Activated CD4-positive, alpha-beta T cell treated with anti-CD3 and anti-CD28 coated beads, Interleukin-2, amount 50 U/mL, for 24 hours (primary cell): ENCODE results near the gene QRICH1.

Experiments
- DNase-seq, 2 donors: peaks; one replicate each; pipeline ENCODE4 v3.0.0-alpha.2; 2020; ENCODE audit warnings: low read depth in 1 of 2, low spot score in 1 of 2

Gene QRICH1, protein sequence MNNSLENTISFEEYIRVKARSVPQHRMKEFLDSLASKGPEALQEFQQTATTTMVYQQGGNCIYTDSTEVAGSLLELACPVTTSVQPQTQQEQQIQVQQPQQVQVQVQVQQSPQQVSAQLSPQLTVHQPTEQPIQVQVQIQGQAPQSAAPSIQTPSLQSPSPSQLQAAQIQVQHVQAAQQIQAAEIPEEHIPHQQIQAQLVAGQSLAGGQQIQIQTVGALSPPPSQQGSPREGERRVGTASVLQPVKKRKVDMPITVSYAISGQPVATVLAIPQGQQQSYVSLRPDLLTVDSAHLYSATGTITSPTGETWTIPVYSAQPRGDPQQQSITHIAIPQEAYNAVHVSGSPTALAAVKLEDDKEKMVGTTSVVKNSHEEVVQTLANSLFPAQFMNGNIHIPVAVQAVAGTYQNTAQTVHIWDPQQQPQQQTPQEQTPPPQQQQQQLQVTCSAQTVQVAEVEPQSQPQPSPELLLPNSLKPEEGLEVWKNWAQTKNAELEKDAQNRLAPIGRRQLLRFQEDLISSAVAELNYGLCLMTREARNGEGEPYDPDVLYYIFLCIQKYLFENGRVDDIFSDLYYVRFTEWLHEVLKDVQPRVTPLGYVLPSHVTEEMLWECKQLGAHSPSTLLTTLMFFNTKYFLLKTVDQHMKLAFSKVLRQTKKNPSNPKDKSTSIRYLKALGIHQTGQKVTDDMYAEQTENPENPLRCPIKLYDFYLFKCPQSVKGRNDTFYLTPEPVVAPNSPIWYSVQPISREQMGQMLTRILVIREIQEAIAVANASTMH

DNA sequence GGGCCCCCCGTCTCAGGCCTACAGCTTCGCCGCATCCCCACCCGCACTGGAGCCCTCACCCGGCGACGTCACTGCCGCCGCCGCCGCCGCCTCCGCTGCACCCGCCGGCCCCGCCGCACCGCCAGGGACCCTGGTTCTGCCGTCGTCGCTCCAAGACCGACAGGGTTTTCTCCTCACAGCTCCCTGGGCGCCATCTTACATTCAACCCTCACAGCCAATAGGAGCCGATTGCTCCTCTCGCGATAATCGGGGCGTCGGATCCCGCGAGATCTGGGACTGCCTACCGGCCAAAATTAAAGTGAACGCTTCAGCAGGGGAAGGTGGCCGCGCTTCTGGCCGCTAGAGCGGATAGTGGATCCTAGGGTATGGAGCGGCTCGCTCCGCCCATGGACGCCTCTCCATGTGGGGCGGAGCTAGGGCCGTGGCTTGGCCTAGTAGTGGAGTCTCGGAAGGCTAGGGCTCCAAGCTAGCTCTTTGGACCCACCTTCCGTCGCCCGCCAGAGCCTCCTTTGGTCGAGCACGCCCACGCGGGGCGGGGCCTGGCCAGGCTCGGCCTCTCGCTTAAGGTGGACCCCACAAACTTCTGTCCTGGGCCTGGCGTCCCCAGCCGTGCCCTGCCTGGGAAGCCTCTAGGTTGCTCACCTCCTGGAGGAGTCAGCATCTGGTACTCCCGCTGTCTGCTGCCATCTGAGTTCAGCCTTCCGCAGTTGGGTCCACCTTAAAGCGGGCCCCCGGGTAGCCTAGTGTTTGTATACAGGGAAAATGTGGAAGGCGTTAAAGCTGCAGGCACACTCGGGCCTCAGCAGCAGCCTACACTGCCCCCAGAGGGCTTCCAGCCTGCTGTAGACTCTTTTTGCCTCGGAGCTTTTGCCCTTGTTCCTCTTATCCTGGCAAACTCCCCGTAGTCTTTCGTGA lies at the start of gene QRICH1:
Gene QRICH1 (minus strand): TSS at position 219 of the 915 bp plus-strand sequence. CDS start 17,054 bp downstream, outside the sequence.
- DNase-seq = peak; percentile 90 to 97

DNA sequence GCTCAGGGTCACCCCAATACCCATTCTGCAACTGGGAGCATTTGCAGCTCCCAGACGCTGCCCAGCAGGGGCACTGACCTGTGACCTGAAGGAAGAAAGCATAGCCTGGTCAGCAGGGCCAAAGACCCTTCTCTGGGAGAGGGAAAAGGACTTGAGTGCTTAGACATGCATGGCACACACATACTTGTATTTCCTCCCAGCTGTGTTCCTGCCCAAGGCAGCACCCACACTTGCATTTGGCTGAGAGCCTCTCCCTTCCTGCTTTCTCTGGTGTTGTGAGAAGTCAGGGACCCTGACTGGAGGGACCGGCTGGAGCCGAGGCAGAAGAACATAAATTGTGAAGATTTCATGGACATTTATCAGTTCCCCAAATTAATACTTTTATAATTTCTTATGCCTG lies 46.2 kb upstream of the QRICH1 start:
- DNase-seq = no peak

DNA sequence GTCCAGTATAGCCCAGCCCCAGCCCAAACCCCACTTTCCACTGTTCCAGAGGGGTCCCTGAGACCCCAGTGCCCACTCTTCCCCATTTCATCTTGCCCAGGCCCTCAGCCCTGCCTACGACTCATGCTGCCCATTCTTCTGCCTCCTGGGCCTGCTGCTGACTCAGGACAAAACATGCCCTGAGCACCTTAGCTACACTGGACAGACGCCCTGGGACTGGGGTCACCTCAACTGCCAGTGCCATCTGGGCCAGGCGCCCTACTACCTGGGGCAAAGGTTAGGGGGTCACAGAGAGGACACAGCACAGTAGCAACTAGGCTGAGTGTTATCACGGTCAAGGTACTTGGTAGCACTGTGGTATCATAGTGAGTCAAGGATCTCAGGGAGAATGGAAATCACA lies 41.6 kb upstream of the QRICH1 start:
- no peak for DNase-seq

DNA sequence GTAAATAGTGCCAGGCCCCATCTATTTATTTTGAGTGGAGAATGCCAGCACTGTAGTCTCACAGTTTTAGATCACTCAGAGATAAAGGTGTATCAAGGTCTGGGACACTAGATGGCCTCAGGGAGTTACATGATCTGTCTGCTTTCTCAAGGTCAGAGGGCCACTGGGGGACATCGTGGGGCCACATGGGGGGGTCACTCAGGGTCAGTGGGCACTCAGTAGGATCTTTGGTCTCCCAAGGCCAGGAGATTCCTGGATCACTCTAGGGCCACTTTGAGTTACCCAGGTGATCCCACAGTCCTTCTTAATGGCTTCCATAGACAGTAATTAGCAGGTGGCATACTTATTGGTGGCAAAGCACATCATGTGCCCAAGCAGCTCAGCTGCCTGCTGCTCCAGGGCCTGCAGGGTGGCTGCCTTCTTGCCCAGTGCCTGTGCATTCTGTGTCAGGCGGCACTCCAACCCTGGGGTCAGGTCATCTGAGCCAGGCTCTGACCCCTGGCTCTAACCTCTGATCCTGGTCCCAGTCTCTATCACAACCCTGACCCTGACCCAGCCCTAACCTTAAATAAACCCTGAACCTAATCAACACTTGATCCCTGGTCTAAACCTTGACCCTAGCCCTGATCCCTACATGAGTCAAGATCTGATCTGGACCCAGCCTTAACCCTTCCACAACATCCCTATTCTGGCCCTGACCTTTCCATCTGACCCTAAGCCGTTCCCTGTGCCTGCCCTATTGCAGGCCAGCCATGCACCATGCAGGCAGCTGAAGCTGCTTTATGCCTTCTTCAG lies 40.8 kb upstream of the QRICH1 start:
- no peak for DNase-seq

DNA sequence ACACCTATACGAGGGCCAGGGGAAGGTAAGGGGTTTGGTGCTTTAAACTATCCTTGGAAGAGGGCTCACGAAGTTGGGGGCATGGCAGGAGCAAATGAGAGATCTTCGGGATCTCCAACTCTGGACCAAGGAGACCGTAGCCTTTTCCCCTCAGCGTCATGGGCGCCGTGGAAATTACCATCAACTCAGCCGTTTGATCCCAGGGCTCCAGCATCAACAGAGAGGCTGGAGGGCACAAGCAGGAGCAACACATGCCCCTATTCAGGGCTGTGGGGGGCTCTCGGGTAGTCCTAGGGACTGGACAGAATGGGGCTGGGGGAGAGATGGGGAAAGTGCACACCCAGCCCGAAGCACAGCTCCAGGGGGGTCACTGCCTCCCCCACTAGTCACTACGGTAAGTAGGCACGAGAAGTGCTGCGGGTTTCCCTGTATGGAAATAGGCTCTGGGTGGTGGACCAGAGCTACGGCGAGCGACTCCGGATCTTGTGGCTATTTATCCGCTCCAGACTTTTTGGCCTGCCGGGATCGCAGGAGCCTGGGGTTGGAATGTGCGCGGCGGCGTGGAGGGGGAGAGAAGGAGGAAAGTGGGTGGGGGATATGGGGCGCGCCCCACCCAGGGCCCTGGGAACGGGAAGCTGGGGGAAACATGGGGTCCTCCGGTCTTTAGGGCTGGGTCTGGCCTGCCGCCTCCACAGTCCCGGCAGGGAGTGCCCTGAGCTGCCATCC lies 39.5 kb upstream of the QRICH1 start:
- no peak for DNase-seq

DNA sequence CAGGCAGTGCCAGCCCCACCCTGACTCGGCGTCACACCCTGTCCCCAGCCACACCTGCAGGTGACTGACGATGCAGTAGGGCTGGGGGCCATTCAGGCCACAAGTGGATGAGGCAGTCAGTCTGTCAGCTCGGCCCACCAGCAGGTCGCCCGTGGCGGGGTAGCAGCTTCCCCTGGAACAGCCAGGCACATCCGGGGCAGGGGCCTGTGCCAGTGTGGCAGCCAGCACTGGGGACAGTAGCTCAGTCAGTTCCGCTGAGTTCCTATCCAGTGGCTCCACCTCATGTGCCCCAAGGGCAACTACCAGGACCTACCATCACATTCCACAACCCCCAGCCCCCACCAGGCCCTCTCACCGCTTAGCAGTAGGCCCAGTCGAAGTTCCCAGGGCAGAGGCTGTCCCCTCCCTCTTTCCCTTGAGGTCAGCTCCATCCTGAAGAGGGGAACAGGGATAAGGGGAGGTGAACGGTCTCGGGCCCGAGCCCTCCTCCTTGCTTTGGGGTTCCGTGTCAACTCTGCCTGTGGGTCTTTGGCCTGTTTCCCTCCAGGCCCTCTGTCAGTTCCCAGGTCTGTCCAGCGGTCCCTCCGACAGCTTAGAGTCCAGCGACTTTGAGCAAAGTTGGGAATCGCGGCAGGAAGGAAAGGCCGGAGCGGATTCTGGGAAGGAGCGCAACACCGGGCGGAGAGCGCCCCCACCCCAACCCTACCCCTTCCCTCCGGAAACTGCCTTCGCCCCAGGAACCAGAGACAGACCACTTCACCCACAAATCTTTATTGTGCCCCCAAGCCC lies 38.8 kb upstream of the QRICH1 start, which contains the start of gene LAMB2:
Gene LAMB2 (minus strand): TSS at position 614 of the 789 bp plus-strand sequence. CDS start 183 bp downstream, at position 431.
- no peak for DNase-seq

DNA sequence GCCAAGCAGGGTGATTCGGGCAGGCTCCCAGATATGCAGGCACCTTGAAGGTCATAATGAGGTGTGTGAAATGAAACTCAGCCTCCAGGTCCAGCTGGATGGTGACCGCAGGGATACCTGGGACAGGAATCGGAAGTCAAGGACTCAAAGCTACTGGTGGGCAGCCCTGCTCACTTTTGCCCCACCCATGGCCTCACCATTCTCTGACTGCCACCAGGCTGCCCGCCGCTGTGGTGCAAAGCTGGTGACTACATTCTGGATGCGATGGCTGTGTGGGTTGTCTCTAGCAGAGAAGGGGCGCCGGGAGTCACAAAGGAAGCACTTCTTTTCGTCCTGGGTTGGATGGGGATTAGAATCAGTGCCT lies 38.2 kb upstream of the QRICH1 start:
- DNase-seq = no peak

DNA sequence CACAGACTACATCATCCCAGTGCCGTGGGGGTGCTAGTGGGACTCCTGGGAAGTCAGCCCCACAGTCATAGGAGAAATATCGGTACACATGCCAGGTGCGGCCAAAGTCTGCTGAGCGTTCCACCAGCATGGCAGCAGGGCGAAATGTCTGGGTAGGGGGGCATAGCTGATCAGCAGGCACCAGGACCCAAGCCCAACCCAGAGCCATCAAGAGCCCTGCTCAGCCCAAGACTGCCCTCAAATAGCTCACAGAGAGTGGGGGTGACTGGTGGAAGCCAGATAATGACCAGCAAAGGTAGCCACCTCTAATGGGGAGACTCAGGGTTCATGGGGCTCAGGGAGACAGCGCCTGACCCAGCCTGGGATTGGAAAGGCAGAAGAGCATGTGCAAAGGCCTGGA lies 37.7 kb upstream of the QRICH1 start:
- DNase-seq = no peak

DNA sequence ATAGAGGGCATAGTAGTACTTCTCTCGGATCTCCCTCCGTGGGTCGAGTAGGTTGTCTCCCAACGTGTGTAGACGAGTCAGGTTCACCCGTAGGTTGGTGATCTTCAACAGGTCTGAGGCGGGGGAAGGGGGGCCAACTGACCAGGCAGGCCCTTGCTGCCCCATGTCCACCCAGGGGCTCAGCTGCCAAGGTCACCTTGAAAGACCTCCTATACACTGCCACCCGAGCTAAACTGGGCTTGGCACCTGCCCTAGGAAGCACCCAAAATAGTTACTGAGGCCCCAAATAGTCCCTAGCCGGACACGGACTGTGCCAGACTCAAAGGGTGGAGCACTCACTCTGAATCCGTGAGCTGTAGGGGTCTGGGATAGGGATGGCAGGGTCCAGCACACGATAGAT lies 37.2 kb upstream of the QRICH1 start:
- no peak for DNase-seq

DNA sequence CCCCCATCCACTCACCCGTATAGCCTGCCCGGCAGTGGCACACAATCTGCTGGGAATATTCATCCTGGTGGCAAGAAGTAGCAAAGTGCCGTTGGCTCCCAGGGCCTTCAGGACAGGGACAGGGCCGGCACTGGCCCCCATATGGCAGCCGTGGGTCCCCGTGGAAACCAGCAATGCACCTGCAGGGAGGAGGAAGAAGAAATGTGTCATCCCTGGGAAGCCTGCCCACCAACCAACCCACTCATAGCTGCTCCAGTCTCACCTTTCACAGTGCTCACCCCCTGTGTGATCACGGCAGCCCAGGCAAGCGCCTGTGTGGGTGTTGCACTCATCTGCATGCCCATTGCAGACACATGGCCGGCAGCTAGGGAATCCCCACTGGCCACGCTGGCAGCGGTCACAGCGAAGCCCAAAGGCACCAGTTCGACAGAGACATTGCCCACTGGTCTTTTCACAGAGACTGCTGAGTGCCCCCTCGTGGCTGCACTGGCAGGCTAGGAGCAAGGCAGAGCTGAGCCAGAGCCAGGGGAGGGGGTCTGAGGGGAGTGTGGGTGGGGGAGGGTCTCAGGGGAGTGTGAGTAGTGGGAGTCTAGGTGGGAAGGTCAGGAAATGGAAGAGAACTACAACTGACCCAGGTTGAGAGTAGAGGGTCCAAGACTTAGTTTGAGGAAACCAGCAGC lies 31.3 kb upstream of the QRICH1 start:
- DNase-seq = no peak

DNA sequence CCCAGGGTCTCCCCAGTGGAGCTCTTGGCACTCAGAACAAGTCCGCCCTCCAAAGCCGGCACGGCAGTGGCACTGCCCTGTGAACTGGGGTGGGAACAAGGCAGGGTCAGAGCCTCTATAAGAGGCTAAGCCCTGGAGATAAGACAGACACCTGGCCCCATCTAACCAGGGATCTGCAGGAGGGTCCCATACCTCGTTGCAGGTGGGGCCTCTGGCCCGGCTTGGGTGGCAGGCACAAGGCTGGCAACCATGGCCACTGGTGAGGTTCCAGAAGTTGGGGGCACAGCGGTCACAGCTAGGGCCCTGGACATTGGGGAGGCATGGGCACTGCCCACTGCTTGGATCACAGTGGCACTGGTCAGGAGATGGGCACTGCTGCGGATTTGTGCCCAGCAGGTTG lies 30.3 kb upstream of the QRICH1 start:
- DNase-seq = no peak

DNA sequence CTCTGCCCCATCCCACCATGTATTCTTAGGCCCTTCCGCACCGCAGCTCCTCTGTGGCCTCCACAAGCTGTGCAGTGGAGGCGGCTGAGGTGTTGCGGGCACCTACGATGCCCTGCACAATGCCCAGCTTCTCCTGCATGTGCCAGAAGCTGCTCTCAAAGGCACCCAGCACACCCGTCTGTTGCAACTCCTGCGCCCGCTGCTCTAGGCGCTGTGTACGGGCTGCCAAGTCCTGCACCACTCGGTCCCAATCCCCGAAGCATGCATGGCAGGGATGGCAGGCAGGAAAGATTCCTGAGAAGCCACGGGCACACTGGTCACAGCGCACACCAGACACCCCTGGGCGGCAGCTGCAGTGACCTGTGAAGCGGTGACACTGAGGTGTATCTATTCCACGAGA lies 29.8 kb upstream of the QRICH1 start:
- no peak for DNase-seq

DNA sequence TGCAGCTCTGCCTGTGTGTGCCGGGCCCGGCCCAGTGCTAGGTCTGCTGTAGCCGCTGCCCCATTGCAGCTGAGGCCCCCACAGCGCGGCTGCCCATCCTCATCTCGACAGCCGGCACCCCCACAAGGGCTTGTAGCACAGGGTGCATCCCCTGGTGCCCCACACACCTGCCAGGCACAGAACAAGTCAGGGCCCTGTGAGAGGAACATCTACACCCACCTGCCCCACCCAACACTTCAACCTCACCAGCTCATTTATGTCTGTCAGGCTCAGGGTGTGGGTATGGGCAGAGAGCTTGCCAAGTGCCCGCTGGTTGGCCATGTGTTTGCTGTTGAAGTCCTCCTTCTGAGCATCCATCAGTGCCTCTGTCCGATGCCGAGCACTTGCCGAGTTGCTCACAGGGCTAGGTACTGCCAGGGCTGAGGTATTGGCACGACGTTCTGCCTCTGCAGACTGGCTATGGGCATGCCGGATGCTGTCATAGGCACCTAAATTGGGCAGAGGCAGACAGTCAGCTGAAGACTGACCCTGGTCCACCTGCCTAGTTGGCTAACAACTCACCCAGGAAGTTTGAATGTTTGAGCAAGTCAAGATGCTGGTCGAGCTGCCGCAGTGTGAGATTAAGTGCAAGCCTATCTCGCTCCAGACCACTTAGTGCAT lies 29.1 kb upstream of the QRICH1 start:
- no peak for DNase-seq

DNA sequence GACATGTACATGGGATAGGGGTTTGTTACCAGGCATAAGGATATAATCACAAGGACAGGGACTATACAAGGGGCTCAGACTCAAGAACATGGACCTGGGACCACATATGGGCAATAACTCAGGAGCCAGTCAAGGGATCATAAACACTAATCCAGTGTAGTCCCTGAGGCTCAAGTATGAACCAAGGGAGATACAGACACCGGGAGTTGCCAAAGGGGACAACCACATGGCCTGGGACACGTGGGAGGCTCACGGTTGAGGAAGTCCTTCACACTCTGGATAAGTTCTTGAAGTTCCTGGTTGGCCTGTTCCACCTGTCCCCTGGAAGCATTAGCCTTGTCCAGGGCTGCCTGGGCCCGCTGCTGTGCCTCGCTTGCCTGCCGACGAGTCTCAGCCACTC lies 28.6 kb upstream of the QRICH1 start:
- no peak for DNase-seq

DNA sequence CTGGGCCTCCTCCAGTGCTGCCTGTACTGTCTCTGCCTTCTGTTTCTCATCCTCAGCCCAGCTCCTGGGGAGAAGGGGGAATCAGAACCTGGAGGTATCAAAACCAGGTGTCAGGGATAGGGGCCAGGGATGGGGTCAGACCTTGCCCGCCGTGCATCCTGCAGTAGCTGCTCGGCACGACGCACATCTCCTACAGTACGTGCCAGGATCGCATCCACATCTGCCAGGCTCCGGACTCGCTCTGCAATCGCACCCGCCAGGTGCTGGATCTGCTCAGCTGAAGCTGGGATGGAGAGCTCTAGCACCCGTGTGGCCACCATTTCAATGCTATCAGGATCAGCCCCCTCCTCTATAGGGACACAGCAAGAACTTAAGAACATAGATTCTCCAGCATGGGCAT lies 28.2 kb upstream of the QRICH1 start:
- DNase-seq = no peak

DNA sequence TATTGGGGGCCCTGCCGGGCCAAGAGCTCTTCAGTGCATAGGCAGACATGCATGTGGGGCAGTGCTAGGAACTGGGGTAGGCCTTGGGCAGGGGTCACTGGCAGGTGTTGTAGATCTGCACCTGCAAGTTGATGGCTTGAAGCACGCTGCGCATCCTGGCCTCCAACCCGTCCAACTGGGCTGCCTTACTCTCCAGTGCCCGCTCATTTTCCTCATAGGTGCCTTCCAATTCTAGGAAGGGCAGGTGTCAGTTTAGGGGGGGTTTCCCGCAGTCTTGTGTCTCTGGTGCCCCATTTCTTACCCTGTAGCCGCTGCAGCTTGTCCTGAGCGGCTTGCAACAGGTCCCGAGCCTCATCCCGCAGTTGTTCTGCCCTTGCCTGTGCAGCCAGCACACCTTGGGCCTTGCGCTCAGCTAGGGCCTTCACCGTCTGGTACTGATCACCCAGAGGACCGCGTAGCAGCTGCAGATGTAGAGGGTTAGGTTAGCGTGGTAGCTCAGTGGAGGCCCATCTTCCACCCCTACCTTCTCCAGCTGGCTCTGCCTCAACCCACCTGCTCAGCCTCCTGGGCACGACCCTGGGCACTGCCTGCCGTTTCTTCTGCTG lies 27.4 kb upstream of the QRICH1 start:
- no peak for DNase-seq

DNA sequence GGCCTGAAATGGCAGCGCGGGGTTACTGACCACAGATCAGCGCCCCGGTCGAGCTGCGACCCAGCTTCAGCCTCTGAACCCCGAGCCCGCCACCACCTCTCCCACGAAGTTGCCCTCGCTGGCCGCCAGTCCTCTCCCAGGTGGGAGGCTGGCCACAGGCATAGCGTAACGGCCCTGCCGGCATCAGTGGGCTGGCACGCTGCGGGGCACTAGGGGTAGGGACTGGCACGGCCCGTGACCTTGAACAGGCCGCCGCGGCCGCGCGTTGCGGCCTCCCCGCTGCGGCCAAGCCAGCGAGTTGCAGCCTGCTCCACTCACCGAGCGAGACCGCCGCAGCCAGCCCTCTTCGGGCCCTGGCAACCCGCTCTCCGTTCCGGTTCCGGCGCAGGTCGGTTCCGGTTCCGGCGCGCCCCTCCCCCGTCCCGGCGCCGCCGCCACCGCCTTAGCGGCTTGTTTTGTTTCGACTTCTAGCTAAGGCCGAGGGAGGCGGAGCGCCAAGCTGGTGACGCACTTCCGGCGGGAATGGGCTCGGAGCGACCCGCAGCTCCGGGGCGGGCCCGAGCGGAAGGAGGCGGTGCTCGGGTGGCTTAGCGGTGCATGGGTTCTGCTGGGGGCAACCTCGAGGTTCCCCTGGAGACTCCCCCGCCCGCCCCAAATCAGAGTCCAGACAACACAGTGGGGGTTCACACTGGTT lies 26.7 kb upstream of the QRICH1 start, which contains the start of gene USP19:
Gene USP19 (minus strand): TSS at position 386 of the 694 bp plus-strand sequence. CDS start 1,678 bp downstream, outside the sequence.
- peak; percentile 87 to 91 for DNase-seq
